Breast epithelium (tissue), 4 donors: Measurements from ENCODE around the gene SEMA6C. TPM values are rescaled to one million over a fixed set of nuclear protein-coding genes. Genes with fewer than 3 reads are reported as not detected.

Experiments used
- DNase-seq, 2 donors: peaks; one replicate each; pipeline ENCODE4 v3.0.0-alpha.2; 2019; ENCODE audit warnings: low spot score in 2 of 2
- H3K27ac ChIP-seq, 2 donors: fragments of 200-600 bp; sonication (generic) in 1 of 2; one replicate each; pipeline ENCODE4 v1.5.1; 2016 to 2019; ENCODE audit warnings: mild to moderate bottlenecking in 1 of 2
- H3K27me3 ChIP-seq, 2 donors: fragments of 200-600 bp; sonication (generic) in 1 of 2; one replicate each; pipeline versions ENCODE4 v1.5.1 to v1.6.0; 2017 to 2019; ENCODE audit warnings: control low read depth in 1 of 2, mild to moderate bottlenecking in 1 of 2
- H3K36me3 ChIP-seq: fragments of 200-600 bp; one replicate; pipeline ENCODE4 v1.5.1; 2019
- H3K4me1 ChIP-seq, 2 donors: fragments of 200-600 bp; sonication (generic); one replicate each; pipeline ENCODE4 v1.5.1; 2016 to 2019; ENCODE audit warnings: control low read depth in 1 of 2
- H3K4me3 ChIP-seq, 3 donors: fragments of 200-600 bp; sonication (generic); 1 replicate in 2 of 3; 2 replicates in 1 of 3; pipeline ENCODE4 v1.5.1; 2016 to 2019; ENCODE audit warnings: mild to moderate bottlenecking in 3 of 3, moderate library complexity in 2 of 3
- H3K9me3 ChIP-seq, 2 donors: fragments of 200-600 bp; sonication (generic) in 1 of 2; one replicate each; pipeline ENCODE4 v1.5.1; 2016 to 2019; ENCODE audit warnings: control low read depth in 1 of 2
- CTCF ChIP-seq, 3 donors: fragments of 450-650 bp; IDR thresholded peaks; one replicate each; pipeline ENCODE4 v1.5.1; 2016 to 2017; ENCODE audit warnings: antibody characterized with exemption in 3 of 3, mild to moderate bottlenecking in 3 of 3, moderate library complexity in 3 of 3
- POLR2A ChIP-seq: fragments of 450-650 bp; IDR thresholded peaks from one replicate; pipeline ENCODE4 v1.6.1; 2016; ENCODE audit warnings: antibody characterized with exemption, mild to moderate bottlenecking, moderate library complexity
- POLR2AphosphoS5 ChIP-seq, 3 donors: sonication (generic); formaldehyde crosslinking; IDR thresholded peaks; one replicate each; pipeline ENCODE4 v1.6.1; 2017; ENCODE audit warnings: antibody characterized with exemption in 3 of 3
- intact Hi-C: fragments of 100-400 bp; cut with DNase I; formaldehyde crosslinking; loops from one replicate; pipeline ENCODE4 v1.15.1; 2023; ENCODE audit warnings: low total_unique reads
- total RNA-seq, 3 donors: library from RNA; depleted of rRNA; stranded (reverse); fragments of >200 nt; gene quantifications; one replicate each; pipeline ENCODE4 v1.1.0, GENCODE V29; 2016

Gene SEMA6C
- total RNA-seq, 3 donors from 2014 or later: 2.9 to 6.4 (median 5.2) TPM

GRCh38 chr1:151165738-151166504 lies 19.5 kb upstream of the SEMA6C start, which contains the start of the genes LYSMD1 and SCNM1:
Gene LYSMD1, minus strand, starts transcription at chr1:151165902. Its CDS starts 644 bp downstream, at chr1:151165258.
Gene SCNM1, plus strand, starts transcription at chr1:151166144. Its CDS starts 9 bp downstream, at chr1:151166153.
- Histone ChIP-seq H3K9me3 (no peaks in the 10 kb centered on the region), H3K4me1 (peaks cover 4 to 17% of the 10 kb centered on the region in 2 donors), H3K36me3 (no peaks in the 10 kb centered on the region), H3K27me3 (no peaks in the 10 kb centered on the region), H3K27ac (peak within 1 kb of the TSS; percentile 86 to 90), H3K4me3 (peak within 1 kb of the TSS; percentile 67 to 82 (median 70))
- DNase-seq: peak; percentile 93 to 97
- no peak for TF ChIP-seq POLR2A
- TF ChIP-seq POLR2AphosphoS5 (IDR thresholded peaks at IDR 0.05): peak; percentile 97 to 99 (median 99)
- peak in 2 of 3 donors; percentile 33 to 53 for TF ChIP-seq CTCF (IDR thresholded peaks at IDR 0.05)
- intact Hi-C loops: no loop called here

DNA sequence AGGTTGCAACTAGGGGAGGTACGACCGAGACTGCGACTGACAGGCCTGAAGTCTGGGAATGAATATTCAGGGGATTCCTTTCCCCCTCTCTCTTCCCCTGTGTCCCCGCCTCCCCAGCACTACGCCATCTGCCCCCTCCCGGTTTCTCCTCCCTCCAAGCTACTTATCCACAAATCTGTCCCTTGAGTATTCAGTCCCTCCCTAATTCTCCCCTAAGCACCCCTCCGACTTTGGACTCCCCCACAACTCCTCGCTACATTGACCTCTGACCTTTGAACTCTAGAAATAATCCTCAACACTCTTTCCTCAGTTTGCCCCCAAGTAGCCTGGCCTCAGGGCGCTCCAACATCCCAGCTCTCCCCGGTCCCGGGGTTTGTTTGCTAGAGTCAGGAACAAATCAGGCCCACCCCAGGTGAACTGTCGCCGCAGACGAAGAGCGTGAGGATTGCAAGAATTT lies 18.9 kb upstream of the SEMA6C start:
- Histone ChIP-seq H3K36me3 (no peaks in the 10 kb centered on the region), H3K9me3 (no peaks in the 10 kb centered on the region), H3K4me1 (peaks cover 4 to 17% of the 10 kb centered on the region in 2 donors), H3K27ac (peak overlapping the region; percentile 86 to 90), H3K27me3 (no peaks in the 10 kb centered on the region), H3K4me3 (peak overlapping the region; percentile 67 to 82 (median 70))
- intact Hi-C loops: no loop called here
- peak in 1 of 2 donors; percentile 41 for DNase-seq
- TF ChIP-seq POLR2AphosphoS5 (IDR thresholded peaks at IDR 0.05) (no peak), POLR2A (no peak), CTCF (IDR thresholded peaks at IDR 0.05) (no peak)

- H3K9me3 ChIP-seq: no peaks in the 10 kb centered on the region
- peaks cover 4 to 17% of the 10 kb centered on the region in 2 donors for H3K4me1 ChIP-seq
- DNase-seq: no peak
- intact Hi-C loops: no loop called here
- H3K27ac ChIP-seq: peak overlapping the region; percentile 86 to 90
- TF ChIP-seq CTCF (IDR thresholded peaks at IDR 0.05) (no peak), POLR2A (no peak), POLR2AphosphoS5 (IDR thresholded peaks at IDR 0.05) (peak in 1 of 3 donors; percentile 7)
- H3K36me3 ChIP-seq: no peaks in the 10 kb centered on the region
- no peaks in the 10 kb centered on the region for H3K27me3 ChIP-seq
- H3K4me3 ChIP-seq: peak overlapping the region; percentile 67 to 82 (median 70)
Measured at GRCh38 chr1:151164732-151165280, 18.4 kb upstream of the SEMA6C start.

DNA sequence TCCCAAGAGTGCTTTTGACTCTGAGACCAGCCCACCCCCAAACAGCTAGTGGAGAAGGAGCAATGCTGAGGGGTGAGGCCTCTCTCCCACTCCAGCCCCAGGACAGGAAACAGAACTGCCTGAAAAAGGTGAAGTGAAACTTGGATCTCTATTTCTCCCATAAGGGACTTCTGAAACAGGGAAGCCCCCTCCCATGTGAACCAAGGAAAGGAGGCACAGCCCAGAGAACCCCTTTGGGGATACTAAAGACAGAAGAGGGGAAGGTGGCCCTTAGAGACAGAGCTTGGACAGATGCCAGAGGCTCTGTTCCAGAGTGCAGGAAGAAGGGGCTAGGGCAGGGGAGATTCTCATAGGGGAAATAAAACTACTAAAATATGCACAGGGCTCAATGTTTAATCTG lies 12.9 kb upstream of the SEMA6C start:
- no peak overlapping the region for H3K27ac ChIP-seq
- H3K4me3 ChIP-seq: no peak overlapping the region
- H3K36me3 ChIP-seq: no peaks in the 10 kb centered on the region
- H3K4me1 ChIP-seq: peaks cover 3 to 5% of the 10 kb centered on the region in 2 donors
- intact Hi-C loops: no loop called here
- TF ChIP-seq POLR2AphosphoS5 (IDR thresholded peaks at IDR 0.05) (no peak), CTCF (IDR thresholded peaks at IDR 0.05) (no peak), POLR2A (no peak)
- no peaks in the 10 kb centered on the region for H3K27me3 ChIP-seq
- no peak for DNase-seq
- no peaks in the 10 kb centered on the region for H3K9me3 ChIP-seq

DNA sequence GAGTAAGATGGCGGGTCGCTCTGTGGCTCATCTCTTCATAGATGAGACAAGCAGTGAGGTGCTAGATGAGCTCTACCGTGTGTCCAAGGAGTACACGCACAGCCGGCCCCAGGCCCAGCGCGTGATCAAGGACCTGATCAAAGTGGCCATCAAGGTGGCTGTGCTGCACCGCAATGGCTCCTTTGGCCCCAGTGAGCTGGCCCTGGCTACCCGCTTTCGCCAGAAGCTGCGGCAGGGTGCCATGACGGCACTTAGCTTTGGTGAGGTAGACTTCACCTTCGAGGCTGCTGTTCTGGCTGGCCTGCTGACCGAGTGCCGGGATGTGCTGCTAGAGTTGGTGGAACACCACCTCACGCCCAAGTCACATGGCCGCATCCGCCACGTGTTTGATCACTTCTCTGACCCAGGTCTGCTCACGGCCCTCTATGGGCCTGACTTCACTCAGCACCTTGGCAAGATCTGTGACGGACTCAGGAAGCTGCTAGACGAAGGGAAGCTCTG lies 12.4 kb upstream of the SEMA6C start:
- intact Hi-C loops: no loop called here
- H3K9me3 ChIP-seq: no peaks in the 10 kb centered on the region
- H3K4me1 ChIP-seq: no peaks in the 10 kb centered on the region
- TF ChIP-seq POLR2A (no peak), POLR2AphosphoS5 (IDR thresholded peaks at IDR 0.05) (no peak), CTCF (IDR thresholded peaks at IDR 0.05) (no peak)
- H3K36me3 ChIP-seq: no peaks in the 10 kb centered on the region
- no peak overlapping the region for H3K27ac ChIP-seq
- no peak overlapping the region for H3K4me3 ChIP-seq
- DNase-seq: no peak
- no peaks in the 10 kb centered on the region for H3K27me3 ChIP-seq
